Measurements from ENCODE around the gene IRF8.

DNA sequence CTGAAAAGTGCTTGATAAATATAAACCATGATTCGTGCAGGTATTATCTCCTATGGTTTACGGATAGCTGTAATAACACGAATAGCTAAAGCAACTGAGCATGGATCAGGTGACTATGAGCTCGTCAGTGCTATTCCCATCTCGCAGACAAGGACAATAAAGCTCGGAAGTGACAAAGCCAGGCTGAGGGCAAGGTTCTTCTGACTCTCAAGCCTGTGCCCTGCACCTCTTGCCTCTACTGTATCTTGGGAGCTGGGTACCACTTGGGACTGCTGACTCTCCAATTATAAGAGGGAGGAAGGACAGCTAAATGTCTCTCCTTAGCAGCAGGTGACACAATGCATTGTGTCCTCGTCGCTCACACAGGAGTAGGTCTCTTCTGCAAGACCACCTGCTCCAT is 49.6 kb upstream of the IRF8 start:
- no peak for TF ChIP-seq POLR2AphosphoS5 (IDR thresholded peaks at IDR 0.05)
- no peak for TF ChIP-seq POLR2A (IDR thresholded peaks at IDR 0.05)
- TF ChIP-seq, protein P1, sequence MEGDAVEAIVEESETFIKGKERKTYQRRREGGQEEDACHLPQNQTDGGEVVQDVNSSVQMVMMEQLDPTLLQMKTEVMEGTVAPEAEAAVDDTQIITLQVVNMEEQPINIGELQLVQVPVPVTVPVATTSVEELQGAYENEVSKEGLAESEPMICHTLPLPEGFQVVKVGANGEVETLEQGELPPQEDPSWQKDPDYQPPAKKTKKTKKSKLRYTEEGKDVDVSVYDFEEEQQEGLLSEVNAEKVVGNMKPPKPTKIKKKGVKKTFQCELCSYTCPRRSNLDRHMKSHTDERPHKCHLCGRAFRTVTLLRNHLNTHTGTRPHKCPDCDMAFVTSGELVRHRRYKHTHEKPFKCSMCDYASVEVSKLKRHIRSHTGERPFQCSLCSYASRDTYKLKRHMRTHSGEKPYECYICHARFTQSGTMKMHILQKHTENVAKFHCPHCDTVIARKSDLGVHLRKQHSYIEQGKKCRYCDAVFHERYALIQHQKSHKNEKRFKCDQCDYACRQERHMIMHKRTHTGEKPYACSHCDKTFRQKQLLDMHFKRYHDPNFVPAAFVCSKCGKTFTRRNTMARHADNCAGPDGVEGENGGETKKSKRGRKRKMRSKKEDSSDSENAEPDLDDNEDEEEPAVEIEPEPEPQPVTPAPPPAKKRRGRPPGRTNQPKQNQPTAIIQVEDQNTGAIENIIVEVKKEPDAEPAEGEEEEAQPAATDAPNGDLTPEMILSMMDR (IDR thresholded peaks at IDR 0.05): no peak
